Neural crest cell (in vitro differentiated cells): ENCODE measurements around the gene ESR2. TPM values are rescaled to one million over a fixed set of nuclear protein-coding genes. Genes with fewer than 3 reads are reported as not detected.

ENCODE experiments used
- DNase-seq: peaks from one replicate; pipeline ENCODE4 v3.0.0; 2021; ENCODE audit warnings: low read depth, mixed read lengths, low spot score
- H3K27ac Mint-ChIP-seq: one replicate; pipeline ENCODE4 v1.8.0; 2021; ENCODE audit warnings: mild to moderate bottlenecking, mixed read lengths; ENCODE audit not compliant: unreplicated experiment
- H3K27me3 Mint-ChIP-seq: 2 replicates; pipeline ENCODE4 v1.8.0; 2021; ENCODE audit warnings: low read depth, mild to moderate bottlenecking, mixed read lengths
- H3K36me3 Mint-ChIP-seq: 2 replicates; pipeline ENCODE4 v1.8.0; 2021; ENCODE audit warnings: low read depth, mild to moderate bottlenecking, mixed read lengths
- H3K4me1 Mint-ChIP-seq: 2 replicates; pipeline ENCODE4 v1.8.0; 2021; ENCODE audit warnings: mixed read lengths
- H3K4me3 Mint-ChIP-seq: one replicate; pipeline ENCODE4 v1.8.0; 2021; ENCODE audit warnings: mild to moderate bottlenecking, mixed read lengths
- H3K9me3 Mint-ChIP-seq: 2 replicates; pipeline ENCODE4 v1.8.0; 2021; ENCODE audit warnings: mixed read lengths
- CTCF ChIP-seq: fragments of 200-600 bp; sonication (generic); conservative IDR thresholded peaks from 2 replicates; pipeline ENCODE4 v1.5.0; 2021; ENCODE audit warnings: antibody characterized with exemption, mild to moderate bottlenecking
- total RNA-seq: library from RNA; stranded (reverse); gene quantifications from 2 replicates; pipeline ENCODE4 v1.2.1, GENCODE V29; 2021

The ESR2 gene
- total RNA-seq, 1 donor from 2014 or later = 0.33 TPM

GRCh38 chr14:64137657-64138290, 156.4 kb downstream of the ESR2 start:
- TF ChIP-seq CTCF = no peak
- Mint-ChIP-seq H3K27ac (no peak overlapping the region), H3K4me3 (no peak overlapping the region), H3K27me3 (no peaks in the 10 kb centered on the region), H3K4me1 (no peaks in the 10 kb centered on the region), H3K36me3 (peaks cover 19% of the 10 kb centered on the region), H3K9me3 (no peaks in the 10 kb centered on the region)
- DNase-seq = no peak

GRCh38 chr14:64126548-64126947, 167.6 kb downstream of the ESR2 start:
- H3K27me3 Mint-ChIP-seq = no peaks in the 10 kb centered on the region
- no peak overlapping the region for H3K27ac Mint-ChIP-seq
- no peak for TF ChIP-seq CTCF
- no peaks in the 10 kb centered on the region for H3K4me1 Mint-ChIP-seq
- H3K36me3 Mint-ChIP-seq = peaks cover 26% of the 10 kb centered on the region
- H3K9me3 Mint-ChIP-seq = no peaks in the 10 kb centered on the region
- H3K4me3 Mint-ChIP-seq = no peak overlapping the region
- no peak for DNase-seq

- H3K4me1 Mint-ChIP-seq = no peaks in the 10 kb centered on the region
- no peak for TF ChIP-seq CTCF
- H3K27ac Mint-ChIP-seq = no peak overlapping the region
- H3K36me3 Mint-ChIP-seq = peaks cover 26% of the 10 kb centered on the region
- H3K27me3 Mint-ChIP-seq = no peaks in the 10 kb centered on the region
- no peak overlapping the region for H3K4me3 Mint-ChIP-seq
- no peak for DNase-seq
- H3K9me3 Mint-ChIP-seq = no peaks in the 10 kb centered on the region
These were observed 168.9 kb downstream of the ESR2 start for GRCh38 chr14:64125270-64125669.

GRCh38 chr14:64123241-64123822, 170.8 kb downstream of the ESR2 start:
- Mint-ChIP-seq H3K27me3 (no peaks in the 10 kb centered on the region), H3K27ac (no peak overlapping the region), H3K9me3 (no peaks in the 10 kb centered on the region), H3K4me3 (no peak overlapping the region), H3K4me1 (no peaks in the 10 kb centered on the region), H3K36me3 (peaks cover 25% of the 10 kb centered on the region)
- DNase-seq = no peak
- TF ChIP-seq CTCF = no peak

- DNase-seq = no peak
- no peaks in the 10 kb centered on the region for H3K9me3 Mint-ChIP-seq
- H3K4me1 Mint-ChIP-seq = no peaks in the 10 kb centered on the region
- H3K4me3 Mint-ChIP-seq = no peak overlapping the region
- peaks cover 12% of the 10 kb centered on the region for H3K36me3 Mint-ChIP-seq
- TF ChIP-seq CTCF = no peak
- no peak overlapping the region for H3K27ac Mint-ChIP-seq
- no peaks in the 10 kb centered on the region for H3K27me3 Mint-ChIP-seq
These were observed 174.2 kb downstream of the ESR2 start for GRCh38 chr14:64119980-64120379.
